ENCODE measurements around the gene USP36.

USP36 gene

DNA sequence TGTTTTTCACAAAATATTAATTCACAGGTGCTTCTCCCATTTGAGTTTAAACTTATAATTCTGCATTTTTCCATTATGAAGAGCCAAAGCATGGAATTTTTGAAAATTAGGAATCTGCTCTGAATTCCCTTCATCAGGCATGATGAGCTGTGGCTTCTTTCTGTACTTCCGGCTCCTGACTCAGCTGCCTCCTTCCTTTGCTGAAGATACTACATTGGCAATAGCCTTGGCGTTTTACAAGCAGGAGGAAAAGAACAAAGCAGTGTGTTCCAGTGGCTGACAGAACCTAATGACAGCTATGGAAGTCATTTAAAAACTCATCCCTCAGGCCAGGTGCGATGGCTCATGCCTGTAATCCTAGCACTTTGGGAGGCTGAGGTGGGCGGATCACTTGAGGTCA lies 18.4 kb upstream of the USP36 start:
- peaks cover 20% of the 10 kb centered on the region for H3K79me2 ChIP-seq (ENCODE audit: low read length)
- TF ChIP-seq EZH2 (optimal IDR thresholded peaks at IDR 0.05; ENCODE audit: low read depth, low read length) (no peak), EZH2phosphoT487 (IDR thresholded peaks at IDR 0.05; ENCODE audit: low read length) (no peak)
- TF ChIP-seq, protein P1, sequence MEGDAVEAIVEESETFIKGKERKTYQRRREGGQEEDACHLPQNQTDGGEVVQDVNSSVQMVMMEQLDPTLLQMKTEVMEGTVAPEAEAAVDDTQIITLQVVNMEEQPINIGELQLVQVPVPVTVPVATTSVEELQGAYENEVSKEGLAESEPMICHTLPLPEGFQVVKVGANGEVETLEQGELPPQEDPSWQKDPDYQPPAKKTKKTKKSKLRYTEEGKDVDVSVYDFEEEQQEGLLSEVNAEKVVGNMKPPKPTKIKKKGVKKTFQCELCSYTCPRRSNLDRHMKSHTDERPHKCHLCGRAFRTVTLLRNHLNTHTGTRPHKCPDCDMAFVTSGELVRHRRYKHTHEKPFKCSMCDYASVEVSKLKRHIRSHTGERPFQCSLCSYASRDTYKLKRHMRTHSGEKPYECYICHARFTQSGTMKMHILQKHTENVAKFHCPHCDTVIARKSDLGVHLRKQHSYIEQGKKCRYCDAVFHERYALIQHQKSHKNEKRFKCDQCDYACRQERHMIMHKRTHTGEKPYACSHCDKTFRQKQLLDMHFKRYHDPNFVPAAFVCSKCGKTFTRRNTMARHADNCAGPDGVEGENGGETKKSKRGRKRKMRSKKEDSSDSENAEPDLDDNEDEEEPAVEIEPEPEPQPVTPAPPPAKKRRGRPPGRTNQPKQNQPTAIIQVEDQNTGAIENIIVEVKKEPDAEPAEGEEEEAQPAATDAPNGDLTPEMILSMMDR (IDR thresholded peaks at IDR 0.05; ENCODE audit: low read length): no peak
- no peaks in the 10 kb centered on the region for H3F3A ChIP-seq (ENCODE audit: insufficient read depth, low read length)

DNA sequence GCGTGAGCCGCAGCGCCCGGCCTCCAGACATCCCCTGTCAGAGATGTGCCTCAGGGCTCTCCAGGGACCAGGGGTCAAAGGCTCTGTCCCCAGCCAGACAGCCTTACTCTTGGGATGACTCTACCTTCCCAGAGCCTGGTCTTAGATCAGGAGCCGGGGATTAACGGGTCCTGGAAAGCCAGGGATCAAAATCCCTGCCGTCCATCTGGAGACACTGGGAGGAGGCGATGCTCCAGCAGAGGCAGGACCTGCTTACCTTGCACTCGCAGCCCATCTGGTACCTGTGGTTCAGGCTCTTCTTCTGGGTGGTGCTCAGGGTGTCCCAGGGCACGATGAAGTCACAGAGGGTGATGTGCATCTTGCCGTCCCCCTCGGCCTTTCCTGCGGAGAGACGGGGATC lies 16.7 kb upstream of the USP36 start:
- H3K9me2 ChIP-seq (replicated peaks; ENCODE audit: insufficient read depth, low read length): no peaks in the 10 kb centered on the region

More for the DNA sequence above, 18.4 kb upstream of the USP36 start:
- Histone ChIP-seq H3K4me2 (ENCODE audit: low read depth, low read length) (no peak overlapping the region), H3K27ac (ENCODE audit: low read length) (no peak overlapping the region), H2AFZ (ENCODE audit: low read length) (no peak overlapping the region), H3K9me3 (replicated peaks; ENCODE audit: insufficient read depth, low read length) (no peaks in the 10 kb centered on the region), H3K9ac (ENCODE audit: low read length) (no peak overlapping the region), H3K9me2 (replicated peaks; ENCODE audit: insufficient read depth, low read length) (no peaks in the 10 kb centered on the region), H4K20me1 (ENCODE audit: insufficient read depth, low read length) (no peaks in the 10 kb centered on the region), H3K4me3 (ENCODE audit: low read length) (no peak overlapping the region), H3K27me3 (replicated peaks; ENCODE audit: insufficient read depth, low read length) (no peaks in the 10 kb centered on the region), H3K4me1 (ENCODE audit: low read length) (no peaks in the 10 kb centered on the region), H3K36me3 (replicated peaks; ENCODE audit: insufficient read depth, low read length) (no peaks in the 10 kb centered on the region; the same call in 1 of the 2 replicates)
- DNase-seq: no peak

DNA sequence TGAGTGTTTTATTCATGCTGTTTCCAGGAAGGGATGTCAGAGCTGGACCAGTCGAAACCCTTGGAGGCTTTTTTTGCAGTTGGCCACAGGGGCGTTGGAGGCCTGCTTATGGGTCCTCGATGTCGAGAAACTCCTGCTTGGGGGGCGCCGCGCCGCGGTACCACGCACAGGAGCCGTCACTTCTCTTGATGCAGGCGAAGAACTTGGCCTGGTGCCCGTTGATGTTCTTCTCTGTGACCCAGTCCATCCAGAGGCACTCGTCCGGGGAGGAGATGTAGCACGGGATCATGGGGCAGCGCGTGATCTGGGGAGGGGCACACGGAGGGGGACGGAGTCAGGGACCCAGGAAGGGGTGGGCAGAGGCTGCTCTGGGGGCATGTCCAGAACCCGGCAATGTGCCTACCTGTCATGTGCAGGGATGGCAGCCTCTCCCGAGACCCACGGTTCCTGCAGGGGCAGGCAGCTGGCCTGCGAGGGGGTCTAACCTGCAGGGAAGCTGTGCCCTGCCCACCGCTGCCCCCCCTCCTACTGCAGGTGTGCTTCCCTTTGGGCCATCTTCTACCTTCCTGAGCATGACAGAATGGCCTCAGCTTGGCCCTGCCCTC lies 15.0 kb upstream of the USP36 start:
- no peak overlapping the region for H3K4me3 ChIP-seq (ENCODE audit: low read length)
- H3K4me1 ChIP-seq (ENCODE audit: low read length): no peaks in the 10 kb centered on the region
- no peaks in the 10 kb centered on the region; the same call in 1 of the 2 replicates for H3K36me3 ChIP-seq (replicated peaks; ENCODE audit: insufficient read depth, low read length)
- H3F3A ChIP-seq (ENCODE audit: insufficient read depth, low read length): no peaks in the 10 kb centered on the region
- H3K4me2 ChIP-seq (ENCODE audit: low read depth, low read length): no peak overlapping the region
- H2AFZ ChIP-seq (ENCODE audit: low read length): no peak overlapping the region
- no peak for DNase-seq
- no peaks in the 10 kb centered on the region for H3K27me3 ChIP-seq (replicated peaks; ENCODE audit: insufficient read depth, low read length)
- no peaks in the 10 kb centered on the region for H3K79me2 ChIP-seq (ENCODE audit: low read length)
- no peak overlapping the region for H3K27ac ChIP-seq (ENCODE audit: low read length)
- H3K9ac ChIP-seq (ENCODE audit: low read length): no peak overlapping the region
- H3K9me3 ChIP-seq (replicated peaks; ENCODE audit: insufficient read depth, low read length): no peaks in the 10 kb centered on the region
- H3K9me2 ChIP-seq (replicated peaks; ENCODE audit: insufficient read depth, low read length): no peaks in the 10 kb centered on the region
- H4K20me1 ChIP-seq (ENCODE audit: insufficient read depth, low read length): no peaks in the 10 kb centered on the region
- TF ChIP-seq EZH2 (optimal IDR thresholded peaks at IDR 0.05; ENCODE audit: low read depth, low read length) (no peak), EZH2phosphoT487 (IDR thresholded peaks at IDR 0.05; ENCODE audit: low read length) (no peak)
- TF ChIP-seq, protein P1 (IDR thresholded peaks at IDR 0.05; ENCODE audit: low read length): no peak

More for the DNA sequence above, 16.7 kb upstream of the USP36 start:
- no peak for DNase-seq
- Histone ChIP-seq H3K79me2 (ENCODE audit: low read length) (peaks cover 9% of the 10 kb centered on the region; the same call in 1 of the 2 replicates), H3K4me2 (ENCODE audit: low read depth, low read length) (no peak overlapping the region), H3K27ac (ENCODE audit: low read length) (no peak overlapping the region), H4K20me1 (ENCODE audit: insufficient read depth, low read length) (no peaks in the 10 kb centered on the region), H3K36me3 (replicated peaks; ENCODE audit: insufficient read depth, low read length) (no peaks in the 10 kb centered on the region; the same call in 1 of the 2 replicates), H3K9ac (ENCODE audit: low read length) (no peak overlapping the region), H3F3A (ENCODE audit: insufficient read depth, low read length) (no peaks in the 10 kb centered on the region), H3K4me3 (ENCODE audit: low read length) (no peak overlapping the region), H3K9me3 (replicated peaks; ENCODE audit: insufficient read depth, low read length) (no peaks in the 10 kb centered on the region), H3K27me3 (replicated peaks; ENCODE audit: insufficient read depth, low read length) (no peaks in the 10 kb centered on the region), H2AFZ (ENCODE audit: low read length) (no peak overlapping the region), H3K4me1 (ENCODE audit: low read length) (no peaks in the 10 kb centered on the region)
- TF ChIP-seq EZH2phosphoT487 (IDR thresholded peaks at IDR 0.05; ENCODE audit: low read length) (no peak), EZH2 (optimal IDR thresholded peaks at IDR 0.05; ENCODE audit: low read depth, low read length) (no peak)
- TF ChIP-seq, protein P1 (IDR thresholded peaks at IDR 0.05; ENCODE audit: low read length): no peak
